Common myeloid progenitor, CD34-positive (primary cell): ENCODE measurements around the gene HMCN1.

Experiments used
- CTCF ChIA-PET: fragments of 350-600 bp; sonication (Branson Sonifier 250); formaldehyde crosslinking; loops from one replicate; lab custom pipeline; 2021; ENCODE audit warnings: antibody characterized with exemption; lab: Charles Lee
- POLR2A ChIA-PET: fragments of 350-600 bp; sonication (Branson Sonifier 250); formaldehyde crosslinking; loops from one replicate; lab custom pipeline; 2021; ENCODE audit warnings: antibody characterized with exemption; lab: Charles Lee
- DNase-seq, 3 donors: peaks; one replicate each; pipeline versions ENCODE4 v3.0.0 to v3.0.0-alpha.2; 2013
- H3K27ac ChIP-seq, 2 experiments: 1 replicate in 1 of 2; 2 replicates in 1 of 2; pipeline ENCODE4 v1.7.0; 2013; ENCODE audit warnings: inconsistent platforms in 2 of 2, low read length in 2 of 2, mild to moderate bottlenecking in 2 of 2, low read depth in 1 of 2, moderate library complexity in 1 of 2; ENCODE audit not compliant: severe bottlenecking in 2 of 2, insufficient read depth in 1 of 2, poor library complexity in 1 of 2
- H3K27me3 ChIP-seq, 5 experiments: replicated peaks in 2 of 5; 1 replicate in 3 of 5; 2 replicates in 2 of 5; pipeline versions ENCODE4 v1.6.1 to v1.7.0; 2013; ENCODE audit warnings: low read length in 4 of 5, mild to moderate bottlenecking in 2 of 5, moderate library complexity in 2 of 5, inconsistent platforms in 1 of 5; ENCODE audit not compliant: insufficient read depth in 5 of 5, control insufficient read depth in 4 of 5
- H3K36me3 ChIP-seq, 4 experiments: 1 replicate in 2 of 4; 2 replicates in 2 of 4; pipeline versions ENCODE4 v1.6.1 to v1.7.0; 2013; ENCODE audit warnings: low read length in 3 of 4, control low read depth in 1 of 4, mild to moderate bottlenecking in 1 of 4; ENCODE audit not compliant: control insufficient read depth in 4 of 4, insufficient read depth in 4 of 4
- H3K4me1 ChIP-seq, 4 experiments: 1 replicate in 3 of 4; 2 replicates in 1 of 4; pipeline versions ENCODE4 v1.6.1 to v1.7.1; 2013; ENCODE audit warnings: low read length in 3 of 4, mild to moderate bottlenecking in 3 of 4, control low read depth in 1 of 4, inconsistent platforms in 1 of 4, moderate library complexity in 1 of 4; ENCODE audit not compliant: control insufficient read depth in 4 of 4, insufficient read depth in 4 of 4; ENCODE audit errors: control extremely low read depth in 1 of 4
- H3K4me3 ChIP-seq, 7 experiments: 1 replicate in 4 of 7; 2 replicates in 3 of 7; pipeline versions ENCODE4 v1.5.1 to v1.7.0; 2013; ENCODE audit warnings: mild to moderate bottlenecking in 7 of 7, low read length in 6 of 7, moderate library complexity in 6 of 7, inconsistent platforms in 2 of 7, low read depth in 2 of 7, control low read depth in 1 of 7; ENCODE audit not compliant: insufficient read depth in 4 of 7, control insufficient read depth in 1 of 7; ENCODE audit errors: extremely low read depth in 1 of 7
- H3K9me3 ChIP-seq, 5 experiments: 1 replicate in 4 of 5; 2 replicates in 1 of 5; pipeline versions ENCODE4 v1.6.1 to v1.7.1; 2013; ENCODE audit warnings: low read length in 4 of 5, mild to moderate bottlenecking in 2 of 5, inconsistent platforms in 1 of 5, low read depth in 1 of 5, moderate library complexity in 1 of 5; ENCODE audit not compliant: control insufficient read depth in 4 of 5, insufficient read depth in 2 of 5; ENCODE audit errors: control extremely low read depth in 1 of 5
- WGBS: methylation state at CpG from one replicate; pipeline ENCODE4 v1.1.5; 2013; ENCODE audit not compliant: insufficient coverage; 5-methylcytosine and 5-hydroxymethylcytosine counted together

HMCN1 gene

GRCh38 chr1:186099336-186100104 is 365.3 kb downstream of the HMCN1 start:
- H3K9me3 ChIP-seq: no peaks in the 10 kb centered on the region
- ChIA-PET CTCF (no interaction called here), POLR2A (no interaction called here)
- DNase-seq: no peak
- H3K4me3 ChIP-seq: no peak overlapping the region
- 100% methylated on average over 2 of the region's 4 CpGs for WGBS
- H3K27me3 ChIP-seq: no peaks in the 10 kb centered on the region
- H3K27ac ChIP-seq: no peak overlapping the region
- H3K36me3 ChIP-seq: no peaks in the 10 kb centered on the region
- H3K4me1 ChIP-seq: peaks cover 0 to 12% (median 3%) of the 10 kb centered on the region in 4 experiments

GRCh38 chr1:186102107-186102506 is 367.9 kb downstream of the HMCN1 start:
- Histone ChIP-seq H3K27ac (no peak overlapping the region), H3K4me1 (peaks cover 0 to 12% (median 3%) of the 10 kb centered on the region in 4 experiments), H3K36me3 (no peaks in the 10 kb centered on the region), H3K9me3 (no peaks in the 10 kb centered on the region), H3K27me3 (no peaks in the 10 kb centered on the region), H3K4me3 (no peak overlapping the region)
- WGBS: no CpG with 5 or more reads among the region's 1 CpG
- ChIA-PET POLR2A (no interaction called here), CTCF (no interaction called here)
- DNase-seq: peak in 1 of 3 donors; percentile 1

GRCh38 chr1:186102547-186103148 is 368.5 kb downstream of the HMCN1 start:
- H3K36me3 ChIP-seq: no peaks in the 10 kb centered on the region
- CTCF ChIA-PET: no interaction called here
- DNase-seq: peak; percentile 14 to 68 (median 57)
- H3K9me3 ChIP-seq: no peaks in the 10 kb centered on the region
- peaks cover 0 to 12% (median 3%) of the 10 kb centered on the region in 4 experiments for H3K4me1 ChIP-seq
- WGBS: 50% methylated on average over 2 of the region's 3 CpGs
- H3K4me3 ChIP-seq: no peak overlapping the region
- H3K27me3 ChIP-seq: no peaks in the 10 kb centered on the region
- H3K27ac ChIP-seq: no peak overlapping the region
- POLR2A ChIA-PET: no interaction called here

- WGBS: 100% methylated on average over 1 of the region's 1 CpG
- ChIA-PET CTCF (no interaction called here), POLR2A (no interaction called here)
- H3K4me3 ChIP-seq: no peak overlapping the region
- H3K27ac ChIP-seq: no peak overlapping the region
- H3K36me3 ChIP-seq: no peaks in the 10 kb centered on the region
- peaks cover 0 to 12% (median 3%) of the 10 kb centered on the region in 4 experiments for H3K4me1 ChIP-seq
- H3K9me3 ChIP-seq: no peaks in the 10 kb centered on the region
- H3K27me3 ChIP-seq: no peaks in the 10 kb centered on the region
- DNase-seq: no peak
Measured at GRCh38 chr1:186104459-186104858, 370.3 kb downstream of the HMCN1 start.

GRCh38 chr1:186112280-186112679 is 378.1 kb downstream of the HMCN1 start:
- ChIA-PET POLR2A (no interaction called here), CTCF (no interaction called here)
- WGBS: 100% methylated on average over 1 of the region's 2 CpGs
- Histone ChIP-seq H3K4me3 (no peak overlapping the region), H3K36me3 (no peaks in the 10 kb centered on the region), H3K27ac (no peak overlapping the region), H3K4me1 (no peaks in the 10 kb centered on the region), H3K27me3 (peaks cover 0 to 2% (median 0%) of the 10 kb centered on the region in 5 experiments), H3K9me3 (no peaks in the 10 kb centered on the region)
- DNase-seq: no peak

GRCh38 chr1:186113461-186113860 is 379.3 kb downstream of the HMCN1 start:
- ChIA-PET CTCF (no interaction called here), POLR2A (no interaction called here)
- no peaks in the 10 kb centered on the region for H3K4me1 ChIP-seq
- H3K36me3 ChIP-seq: no peaks in the 10 kb centered on the region
- DNase-seq: no peak
- H3K27ac ChIP-seq: no peak overlapping the region
- H3K4me3 ChIP-seq: no peak overlapping the region
- peaks cover 0 to 2% (median 0%) of the 10 kb centered on the region in 5 experiments for H3K27me3 ChIP-seq
- no peaks in the 10 kb centered on the region for H3K9me3 ChIP-seq

- CTCF ChIA-PET: no interaction called here
- Histone ChIP-seq H3K4me3 (no peak overlapping the region), H3K4me1 (no peaks in the 10 kb centered on the region), H3K27ac (no peak overlapping the region), H3K36me3 (no peaks in the 10 kb centered on the region), H3K9me3 (no peaks in the 10 kb centered on the region), H3K27me3 (peaks cover 0 to 2% (median 0%) of the 10 kb centered on the region in 5 experiments)
- no peak for DNase-seq
- no CpG with 5 or more reads among the region's 1 CpG for whole genome bisulfite sequencing
- POLR2A ChIA-PET: no interaction called here
Measured at GRCh38 chr1:186118724-186119123, 384.5 kb downstream of the HMCN1 start.
